Spleen (tissue), 11 donors: ENCODE results near the gene PADI2. TPM values are rescaled to one million over a fixed set of nuclear protein-coding genes. Genes with fewer than 3 reads are reported as not detected.
"Not testable (repeated sequence)": the region's sequence is repeated elsewhere in the genome, so short reads cannot be mapped to it uniquely, and the experiment has no call there.

Experiments used
- DNase-seq: peaks from one replicate; pipeline ENCODE4 v3.0.0-alpha.2; 2020
- H3K27ac ChIP-seq, 8 donors: fragments of 200-600 bp; sonication (generic) in 7 of 8; 1 replicate in 4 of 8; 2 replicates in 4 of 8; pipeline versions ENCODE4 v1.5.0 to v1.8.0; 2016 to 2021; ENCODE audit warnings: inconsistent platforms in 4 of 8, mild to moderate bottlenecking in 4 of 8, moderate library complexity in 1 of 8
- H3K27me3 ChIP-seq, 7 donors: fragments of 200-600 bp; sonication (generic) in 6 of 7; replicated peaks in 1 of 7; 1 replicate in 4 of 7; 2 replicates in 3 of 7; pipeline versions ENCODE4 v1.5.0 to v1.8.0; 2016 to 2021; ENCODE audit warnings: inconsistent platforms in 3 of 7, mild to moderate bottlenecking in 1 of 7
- H3K36me3 ChIP-seq, 6 donors: fragments of 200-600 bp; sonication (generic) in 5 of 6; 1 replicate in 4 of 6; 2 replicates in 2 of 6; pipeline versions ENCODE4 v1.5.0 to v1.8.0; 2016 to 2021; ENCODE audit warnings: inconsistent platforms in 2 of 6
- H3K4me1 ChIP-seq, 6 donors: fragments of 200-600 bp; sonication (generic) in 5 of 6; 1 replicate in 3 of 6; 2 replicates in 3 of 6; pipeline versions ENCODE4 v1.5.0 to v1.8.0; 2016 to 2021; ENCODE audit warnings: inconsistent platforms in 3 of 6
- H3K4me3 ChIP-seq, 8 donors: fragments of 200-600 bp; sonication (generic) in 7 of 8; 1 replicate in 4 of 8; 2 replicates in 4 of 8; pipeline versions ENCODE4 v1.5.0 to v1.8.0; 2016 to 2021; ENCODE audit warnings: inconsistent platforms in 4 of 8, mild to moderate bottlenecking in 4 of 8, moderate library complexity in 2 of 8
- H3K9me3 ChIP-seq, 8 donors: fragments of 200-600 bp; sonication (generic) in 7 of 8; 1 replicate in 4 of 8; 2 replicates in 4 of 8; pipeline versions ENCODE4 v1.5.0 to v1.8.0; 2016 to 2021; ENCODE audit warnings: inconsistent platforms in 4 of 8
- CTCF ChIP-seq, 11 experiments: fragments of 200-600 bp in 7 of 11; fragments of 450-650 bp in 4 of 11; sonication (generic) in 4 of 11; IDR thresholded peaks in 8 of 11; conservative IDR thresholded peaks in 3 of 11; 1 replicate in 7 of 11; 2 replicates in 4 of 11; pipeline versions ENCODE4 v1.4.0 to v1.8.0; 2016 to 2021; ENCODE audit warnings: antibody characterized with exemption in 11 of 11, inconsistent platforms in 4 of 11, mild to moderate bottlenecking in 1 of 11
- POLR2A ChIP-seq, 3 donors: fragments of 450-650 bp; IDR thresholded peaks; one replicate each; pipeline ENCODE4 v1.5.1; 2017; ENCODE audit warnings: antibody characterized with exemption in 3 of 3, mild to moderate bottlenecking in 1 of 3
- POLR2AphosphoS5 ChIP-seq, 3 donors: sonication (generic); formaldehyde crosslinking; IDR thresholded peaks; one replicate each; pipeline ENCODE4 v1.5.1; 2017; ENCODE audit warnings: antibody characterized with exemption in 3 of 3
- WGBS, 5 donors: extraction: QIAGEN DNeasy Blood & Tissue Kit in 3 of 5; methylation state at CpG; one replicate each; pipeline versions ENCODE4 v1.1.5 to v1.1.7; 2013 to 2018; 5-methylcytosine and 5-hydroxymethylcytosine counted together
- intact Hi-C: fragments of 100-400 bp; cut with DNase I; formaldehyde crosslinking; loops from one replicate; pipeline ENCODE4 v1.15.0; 2023; ENCODE audit warnings: low total_unique reads
- polyA plus RNA-seq, 3 donors: library from polyadenylated mRNA; stranded (reverse); fragments of 200-250 nt; gene quantifications; one replicate each; pipeline ENCODE4 v1.2.1, GENCODE V29; 2013
- total RNA-seq, 7 donors: library from RNA; depleted of rRNA in 3 of 7; stranded (reverse); fragments of >200 nt in 3 of 7; fragmentation: NEBNext Ultra II Directional in 4 of 7; extraction: Animal tissue kit (Norgen Biotek cat#: 25700) in 4 of 7; gene quantifications; one replicate each; pipeline versions ENCODE4 v1.1.0 to v1.2.1, GENCODE V29; 2016 to 2021
- donor health status: healthy with polysubstance abuse.
- donor health status: DM: no; HTN: no; CAD: no; lungs with moderate emphysema.
- donor health status: DM: no; HTN: no; CAD: no.
- donor health status: Bipolar disorder and iron deficiency.
- donor health status: healthy.
- donor health status: DM: no; HTN: no; CAD: no.
- donor health status: DM: yes; HTN: yes; CAD: no.

Gene PADI2
- total and polyA plus RNA-seq, 10 donors: 0.50 to 63.6 (median 18.6) TPM

- H3K27ac ChIP-seq: peak overlapping the region in 6 of 8 donors; percentile 72 to 92 (median 82)
- TF ChIP-seq POLR2AphosphoS5 (IDR thresholded peaks at IDR 0.05) (no peak), POLR2A (IDR thresholded peaks at IDR 0.05) (no peak), CTCF (IDR thresholded peaks at IDR 0.05 in 8 of 11, conservative IDR thresholded peaks at IDR 0.05 in 3 of 11) (no peak)
- WGBS, 5 donors: 68 to 88% (median 77%) methylated on average over 7 of the region's 7 CpGs
- H3K9me3 ChIP-seq: peaks cover 0 to 15% (median 11%) of the 10 kb centered on the region in 8 donors
- intact Hi-C loops: no loop called here
- peaks cover 0 to 27% (median 0%) of the 10 kb centered on the region in 6 donors for H3K36me3 ChIP-seq
- H3K27me3 ChIP-seq: no peaks in the 10 kb centered on the region
- no peak for DNase-seq
- peak overlapping the region in 1 of 8 donors; percentile 3 for H3K4me3 ChIP-seq
- peaks cover 0 to 66% (median 9%) of the 10 kb centered on the region in 6 donors for H3K4me1 ChIP-seq
Observed at GRCh38 chr1:17065666-17066065, 53.6 kb downstream of the PADI2 start.

GRCh38 chr1:17062751-17063150 is 56.5 kb downstream of the PADI2 start:
- H3K27me3 ChIP-seq, H3K36me3 ChIP-seq, H3K4me3 ChIP-seq, intact Hi-C loops, DNase-seq: not testable (repeated sequence)
- H3K9me3 ChIP-seq: peaks cover 0 to 15% (median 11%) of the 10 kb centered on the region in 8 donors
- H3K4me1 ChIP-seq: peaks cover 0 to 72% (median 21%) of the 10 kb centered on the region in 6 donors
- H3K27ac ChIP-seq: peak overlapping the region in 7 of 8 donors; percentile 7 to 87 (median 73)
- 53 to 73% (median 64%) methylated on average over 7 of the region's 7 CpGs for WGBS, 5 donors

- intact Hi-C loops: no loop called here
- no peak for TF ChIP-seq CTCF (IDR thresholded peaks at IDR 0.05 in 8 of 11, conservative IDR thresholded peaks at IDR 0.05 in 3 of 11)
- TF ChIP-seq POLR2AphosphoS5 (IDR thresholded peaks at IDR 0.05): no peak
- no peak for TF ChIP-seq POLR2A (IDR thresholded peaks at IDR 0.05)
- 85 to 97% (median 92%) methylated on average over 2 of the region's 2 CpGs for WGBS, 5 donors
- Histone ChIP-seq H3K4me3 (peak overlapping the region in 1 of 8 donors; percentile 1), H3K27me3 (peaks cover 0 to 7% (median 0%) of the 10 kb centered on the region in 7 donors), H3K4me1 (peaks cover 0 to 66% (median 21%) of the 10 kb centered on the region in 6 donors), H3K27ac (peak overlapping the region in 5 of 8 donors; percentile 63 to 87 (median 77)), H3K36me3 (no peaks in the 10 kb centered on the region), H3K9me3 (peaks cover 0 to 15% (median 11%) of the 10 kb centered on the region in 8 donors)
- DNase-seq: no peak
Observed at GRCh38 chr1:17061892-17062291, 57.4 kb downstream of the PADI2 start.

GRCh38 chr1:17061486-17061885 is 57.8 kb downstream of the PADI2 start:
- Histone ChIP-seq H3K27me3 (peaks cover 0 to 7% (median 0%) of the 10 kb centered on the region in 7 donors), H3K9me3 (peaks cover 0 to 15% (median 11%) of the 10 kb centered on the region in 8 donors), H3K4me3 (peak overlapping the region in 1 of 8 donors; percentile 1), H3K36me3 (no peaks in the 10 kb centered on the region), H3K27ac (peak overlapping the region in 5 of 8 donors; percentile 63 to 87 (median 77)), H3K4me1 (peaks cover 0 to 65% (median 21%) of the 10 kb centered on the region in 6 donors)
- intact Hi-C loops: no loop called here
- TF ChIP-seq POLR2A (IDR thresholded peaks at IDR 0.05) (no peak), CTCF (IDR thresholded peaks at IDR 0.05 in 8 of 11, conservative IDR thresholded peaks at IDR 0.05 in 3 of 11) (no peak), POLR2AphosphoS5 (IDR thresholded peaks at IDR 0.05) (no peak)
- DNase-seq: no peak
- 43 to 75% (median 62%) methylated on average over 3 of the region's 3 CpGs for WGBS, 5 donors
